ENCODE measurements around the gene CADPS2. TPM values are rescaled to one million over a fixed set of nuclear protein-coding genes. Genes with fewer than 3 reads are reported as not detected.

The CADPS2 gene
- total and polyA plus RNA-seq, 2 of the 4 experiments (the other 2 are of a cell fraction), result 0.10 to 0.54 TPM

GRCh38 chr7:122595885-122596284 lies 290.4 kb downstream of the CADPS2 start:
- ChIA-PET POLR2A (ENCODE audit: unreplicated experiment) (no interaction called here), CTCF (no interaction called here)
- Histone ChIP-seq H4K8ac (ENCODE audit: low read depth in 2 of 2, low read length in 2 of 2) (no peak overlapping the region), H3K4me2 (ENCODE audit: low read depth, low read length) (no peak overlapping the region), H3K27me3 (ENCODE audit: control insufficient read depth, insufficient read depth, low read length) (no peaks in the 10 kb centered on the region), H2AK5ac (ENCODE audit: low read depth, low read length) (no peak overlapping the region), H2BK5ac (ENCODE audit: low read depth, low read length, poor library complexity, severe bottlenecking) (no peak overlapping the region), H3K79me1 (ENCODE audit: low read depth in 1 of 2, low read length in 2 of 2) (no peaks in the 10 kb centered on the region), H2AFZ (replicated peaks; ENCODE audit: low read length, poor library complexity) (no peak overlapping the region), H2BK20ac (ENCODE audit: low read depth, low read length) (no peak overlapping the region), H3K9me1 (ENCODE audit: insufficient read depth, low read length) (no peaks in the 10 kb centered on the region), H3K9ac (ENCODE audit: low read depth, low read length) (no peak overlapping the region), H4K91ac (ENCODE audit: insufficient read depth, low read depth, low read length) (no peak overlapping the region), H3K4ac (ENCODE audit: low read depth, low read length) (no peak overlapping the region), H3K18ac (ENCODE audit: low read depth, low read length) (no peak overlapping the region), H3K4me1 (ENCODE audit: control insufficient read depth, insufficient read depth, low read length) (no peaks in the 10 kb centered on the region), H3K23ac (ENCODE audit: low read depth, low read length) (no peak overlapping the region), H3K9me3 (ENCODE audit: control insufficient read depth, insufficient read depth, low read length) (no peaks in the 10 kb centered on the region; the same call in 1 of the 2 replicates), H3K36me3 (ENCODE audit: control insufficient read depth, insufficient read depth, low read length) (no peaks in the 10 kb centered on the region), H3K14ac (replicated peaks; ENCODE audit: low read depth, low read length) (no peak overlapping the region), H3K27ac (ENCODE audit: insufficient read depth, low read length) (no peak overlapping the region), H4K5ac (ENCODE audit: low read depth, low read length) (no peak overlapping the region), H2AK9ac (replicated peaks; ENCODE audit: low read depth, low read length, poor library complexity) (no peak overlapping the region), H4K20me1 (ENCODE audit: insufficient read depth, low read length) (no peaks in the 10 kb centered on the region), H3K4me3 (ENCODE audit: insufficient read depth, low read depth, low read length) (no peak overlapping the region), H2BK15ac (ENCODE audit: low read depth, low read length) (no peak overlapping the region), H3K56ac (ENCODE audit: extremely low read depth, insufficient read depth, low read length) (no peak overlapping the region), H2BK120ac (ENCODE audit: low read depth, low read length) (no peak overlapping the region)
- dilution Hi-C loops (cut with HindIII; ENCODE audit: low sequenced_read_pairs, unreplicated experiment), result no loop called here
- in situ Hi-C loops (cut with MboI; ENCODE audit: low sequenced_read_pairs), result no loop called here
- no CpG with 5 or more reads among the region's 1 CpG for WGBS, 2 experiments (ENCODE audit: extremely low coverage in 2 of 2, insufficient read length in 1 of 2)
- TF ChIP-seq MXI1 (IDR thresholded peaks at IDR 0.05; ENCODE audit: borderline replicate concordance, low read depth, low read length), result no peak
- DNase-seq (no peak), ATAC-seq (ENCODE audit: low read depth) (no peak)
- intact Hi-C loops (cut with micrococcal nuclease), result no loop called here
- BruUV-seq (replicated peaks), result no TSS peak
